HEK293T (cell line): ENCODE results near the gene MATN1.

Source experiments
- CTCF ChIA-PET: fragments of 350-600 bp; formaldehyde crosslinking; extraction: SDS; loops from one replicate; lab custom pipeline; 2021; ENCODE audit warnings: antibody characterized with exemption, inconsistent platforms; lab: Yijun Ruan, JAX
- POLR2A ChIA-PET: fragments of 350-600 bp; formaldehyde crosslinking; extraction: SDS; loops from one replicate; lab custom pipeline; 2020; ENCODE audit warnings: antibody characterized with exemption, inconsistent platforms; lab: Yijun Ruan, JAX
- DNase-seq: peaks from one replicate; pipeline ENCODE4 v3.0.0; 2012; ENCODE audit warnings: mixed read lengths; ENCODE audit errors: extremely low spot score
- ARNT ChIP-seq: fragments of 450-650 bp; IDR thresholded peaks from 2 replicates; pipeline ENCODE4 v1.6.1; 2017; ENCODE audit warnings: mild to moderate bottlenecking
- BHLHE40 ChIP-seq: fragments of 450-650 bp; IDR thresholded peaks from 2 replicates; pipeline ENCODE4 v1.6.1; 2016; ENCODE audit warnings: mild to moderate bottlenecking, moderate library complexity, borderline replicate concordance
- CTBP1 ChIP-seq: fragments of 450-650 bp; IDR thresholded peaks from 2 replicates; pipeline ENCODE4 v1.6.1; 2016; ENCODE audit warnings: borderline replicate concordance
- ELF4 ChIP-seq: fragments of 450-650 bp; IDR thresholded peaks from 2 replicates; pipeline ENCODE4 v1.6.1; 2017; ENCODE audit warnings: antibody characterized with exemption
- FOXA1 ChIP-seq: fragments of 450-650 bp; IDR thresholded peaks from 2 replicates; pipeline ENCODE4 v1.6.1; 2016; ENCODE audit warnings: mild to moderate bottlenecking
- FOXK2 ChIP-seq: fragments of 450-650 bp; IDR thresholded peaks from 2 replicates; pipeline ENCODE4 v1.6.1; 2016; ENCODE audit warnings: mild to moderate bottlenecking
- FOXM1 ChIP-seq: fragments of 450-650 bp; IDR thresholded peaks from 2 replicates; pipeline ENCODE4 v1.6.1; 2017; ENCODE audit warnings: mild to moderate bottlenecking, borderline replicate concordance
- HDGF ChIP-seq: fragments of 450-650 bp; IDR thresholded peaks from 2 replicates; pipeline ENCODE4 v1.6.1; 2017; ENCODE audit warnings: antibody characterized with exemption, borderline replicate concordance
- L3MBTL2 ChIP-seq: fragments of 450-650 bp; conservative IDR thresholded peaks from 2 replicates; pipeline ENCODE4 v1.6.1; 2016; ENCODE audit warnings: mild to moderate bottlenecking
- LEF1 ChIP-seq: fragments of 450-650 bp; IDR thresholded peaks from 2 replicates; pipeline ENCODE4 v1.6.1; 2017; ENCODE audit warnings: mild to moderate bottlenecking, borderline replicate concordance
- NFRKB ChIP-seq: fragments of 450-650 bp; IDR thresholded peaks from 2 replicates; pipeline ENCODE4 v1.6.1; 2016; ENCODE audit warnings: mild to moderate bottlenecking, moderate library complexity
- PKNOX1 ChIP-seq: fragments of 450-650 bp; IDR thresholded peaks from 2 replicates; pipeline ENCODE4 v1.6.1; 2016
- SP1 ChIP-seq: fragments of 450-650 bp; IDR thresholded peaks from 2 replicates; pipeline ENCODE4 v1.6.1; 2017
- SUZ12 ChIP-seq: fragments of 450-650 bp; IDR thresholded peaks from 2 replicates; pipeline ENCODE4 v1.6.1; 2016; ENCODE audit warnings: mild to moderate bottlenecking
- TARDBP ChIP-seq: fragments of 450-650 bp; IDR thresholded peaks from 2 replicates; pipeline ENCODE4 v1.6.1; 2016
- ZNF384 ChIP-seq: fragments of 450-650 bp; IDR thresholded peaks from 2 replicates; pipeline ENCODE4 v1.6.1; 2016

Gene MATN1

DNA sequence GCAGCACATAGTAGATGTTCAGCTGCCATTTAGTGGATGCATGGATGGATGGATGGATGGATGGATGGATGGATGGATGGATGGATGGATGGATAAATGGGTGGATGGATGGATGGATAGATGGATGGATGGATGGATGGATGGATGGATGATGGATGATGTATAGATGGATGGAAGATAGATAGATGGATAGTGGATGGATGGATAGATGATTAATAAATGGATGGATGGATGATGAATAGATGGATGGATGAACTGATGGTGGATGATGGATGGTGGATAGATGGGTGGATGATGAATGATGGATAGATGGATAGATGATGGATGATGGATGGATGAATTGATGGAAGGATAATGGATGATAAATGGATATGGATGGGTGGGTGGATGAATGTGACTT, 20.6 kb downstream of the MATN1 start:
- ChIA-PET CTCF (no interaction called here), POLR2A (no interaction called here)
- TF ChIP-seq FOXA1 = no peak
- no peak for TF ChIP-seq BHLHE40
- TF ChIP-seq PKNOX1 = peak; percentile 23; the same call in 1 of the 2 replicates
- no peak for DNase-seq

DNA sequence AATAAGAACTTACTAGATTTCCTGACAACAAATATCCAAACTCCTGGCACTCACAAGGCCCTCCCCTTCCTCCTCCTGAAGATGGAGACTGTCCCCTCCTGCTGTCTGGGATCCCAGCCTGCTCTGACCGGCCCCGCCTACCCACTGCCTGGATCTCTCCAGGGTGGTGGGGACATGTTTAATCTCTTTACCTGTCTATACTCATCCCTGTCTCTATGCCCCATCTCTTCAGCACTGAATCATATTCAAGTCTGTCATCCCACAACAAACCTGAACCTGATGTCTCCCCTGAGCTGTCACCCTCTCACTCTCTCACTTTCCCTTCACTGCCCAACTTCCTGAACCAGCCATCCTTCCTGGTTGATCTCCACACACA, 22.1 kb downstream of the MATN1 start:
- TF ChIP-seq FOXA1 = no peak
- POLR2A ChIA-PET = no interaction called here
- CTCF ChIA-PET = interaction anchor here (1.2 kb wide), 1 partner anchor 321 kb away, joined by 3 read pairs; no protein-coding TSS in a partner anchor
- DNase-seq = no peak

DNA sequence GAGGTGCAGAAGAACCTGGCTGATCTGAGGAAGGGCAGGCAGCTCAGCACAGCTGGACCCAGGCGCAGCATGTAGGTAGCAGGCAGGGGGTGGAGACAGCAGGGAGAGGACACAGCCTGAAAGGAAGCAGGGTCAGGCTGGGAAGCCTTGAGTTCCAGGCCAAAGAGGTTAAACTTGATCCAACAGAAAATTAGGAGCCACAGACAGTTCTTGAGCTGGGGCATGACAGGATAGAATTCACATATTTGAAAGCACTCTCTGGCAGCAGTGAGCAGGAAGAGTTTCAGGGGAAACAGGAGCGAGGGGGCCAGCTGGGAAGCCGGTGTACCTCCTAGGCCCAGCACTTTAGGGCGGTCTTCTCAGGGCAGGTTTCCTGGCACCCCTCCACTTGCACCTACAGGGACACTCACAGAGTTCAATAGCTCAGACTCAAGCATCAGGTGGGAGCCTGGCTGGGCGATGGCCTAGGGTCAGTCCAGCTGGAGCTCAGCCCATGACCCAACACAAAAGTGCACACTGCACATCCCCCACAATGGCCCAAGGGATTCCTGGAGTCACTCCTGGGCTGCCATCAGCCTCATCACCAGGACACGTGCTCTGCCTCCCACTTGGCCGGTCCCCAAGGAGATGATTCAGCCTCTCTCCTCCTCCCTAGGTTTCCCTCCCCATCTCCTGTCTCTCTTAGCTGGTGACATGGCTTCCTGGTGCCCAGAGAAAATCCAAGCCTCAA, 22.7 kb downstream of the MATN1 start:
- CTCF ChIA-PET = interaction anchor here (1.2 kb wide), 1 partner anchor 320 kb away, joined by 3 read pairs; no protein-coding TSS in a partner anchor
- no peak for DNase-seq
- POLR2A ChIA-PET = no interaction called here
- TF ChIP-seq TARDBP (no peak), PKNOX1 (no peak), LEF1 (no peak), BHLHE40 (no peak), L3MBTL2 (no peak), ELF4 (no peak), FOXA1 (no peak), SP1 (no peak), ZNF384 (no peak), CTBP1 (no peak)

GRCh38 chr1:30699762-30700161, 23.6 kb downstream of the MATN1 start:
- CTCF ChIA-PET = no interaction called here
- no peak for DNase-seq
- POLR2A ChIA-PET = no interaction called here
- TF ChIP-seq NFRKB (no peak), ELF4 (no peak), ZNF384 (no peak), L3MBTL2 (no peak), TARDBP (no peak), FOXA1 (no peak)

DNA sequence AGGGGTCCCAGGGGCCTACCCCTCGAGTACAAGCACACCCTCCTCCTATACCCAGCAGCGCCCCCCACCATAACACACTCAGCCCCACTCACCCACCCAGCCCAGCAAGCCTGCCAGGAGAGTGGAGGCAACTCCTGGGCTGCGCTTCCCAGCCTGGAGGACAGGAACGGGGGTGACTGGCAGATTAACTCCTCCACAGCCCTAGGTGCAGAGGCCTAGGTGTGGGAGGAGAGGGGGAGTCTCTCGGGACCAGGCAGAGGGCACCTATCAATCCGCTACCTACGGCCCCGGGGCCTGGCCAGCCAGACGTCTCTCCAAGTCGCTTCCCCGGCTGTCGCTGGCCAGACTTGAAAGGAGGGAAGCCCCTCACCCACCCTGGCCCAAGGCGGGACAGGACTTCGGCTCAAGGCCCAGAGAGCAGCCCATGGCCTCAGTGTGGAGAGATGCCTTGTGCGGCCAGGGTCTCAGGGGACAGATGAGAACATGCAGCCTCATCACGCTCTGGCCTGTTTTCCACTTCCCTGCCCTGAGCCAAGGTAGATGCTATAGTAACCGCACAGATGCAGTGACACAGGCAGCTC, 24.9 kb downstream of the MATN1 start:
- ChIA-PET CTCF (no interaction called here), POLR2A (interaction anchor here (1.6 kb wide), 1 partner anchor 318 kb away, joined by 3 read pairs; no protein-coding TSS in a partner anchor)
- TF ChIP-seq TARDBP = no peak
- no peak for TF ChIP-seq L3MBTL2
- TF ChIP-seq FOXK2 = no peak

DNA sequence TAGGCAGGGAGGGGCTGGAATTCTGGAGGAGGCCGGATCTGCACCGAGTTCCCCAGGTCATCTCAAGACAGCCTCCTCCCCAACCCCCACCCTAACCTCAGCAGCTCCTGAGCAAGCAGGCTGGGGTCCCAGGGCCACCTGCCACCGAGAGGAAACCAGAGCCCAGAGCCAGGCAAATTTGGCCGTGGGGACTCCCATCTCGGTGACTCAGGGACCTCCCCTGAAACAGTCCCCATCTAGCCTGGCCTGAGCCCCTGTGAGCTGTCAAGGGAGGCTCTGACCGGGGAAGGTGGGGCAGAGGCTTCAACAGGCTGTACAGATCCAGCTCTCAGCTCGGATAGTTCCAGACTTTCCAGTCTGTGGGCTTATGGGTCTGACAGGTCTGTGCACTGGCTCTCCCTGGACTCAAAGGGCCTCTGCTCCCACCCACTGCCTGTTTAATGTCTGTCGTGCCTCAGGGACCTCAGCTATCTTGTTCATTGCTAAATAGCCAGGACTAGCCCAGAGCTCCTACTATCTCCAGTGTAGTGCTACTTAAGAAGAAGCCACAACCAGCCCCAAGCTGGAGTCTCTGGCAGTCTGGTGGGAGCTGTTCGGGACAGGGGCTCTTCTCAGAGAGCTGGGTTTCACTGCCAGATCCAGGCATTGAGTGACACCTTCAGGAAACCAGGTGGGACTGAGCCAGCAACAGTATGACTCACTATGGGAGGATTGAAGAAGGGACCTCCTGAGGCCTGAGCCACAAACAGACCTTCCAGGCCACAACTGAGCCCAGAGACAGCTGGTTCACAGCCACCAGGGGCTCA, 25.6 kb downstream of the MATN1 start:
- CTCF ChIA-PET = interaction anchor here (0.6 to 0.7 kb wide), 4 partner anchors 99 to 374 kb away, joined by 3 to 4 read pairs (median 3); no protein-coding TSS in a partner anchor
- POLR2A ChIA-PET = interaction anchor here (1.6 kb wide), 1 partner anchor 318 kb away, joined by 3 read pairs; no protein-coding TSS in a partner anchor
- no peak for DNase-seq
- TF ChIP-seq NFRKB (no peak), LEF1 (no peak), PKNOX1 (no peak), ELF4 (no peak), L3MBTL2 (no peak), HDGF (no peak), FOXM1 (no peak), ARNT (no peak), FOXK2 (no peak)

More for the DNA sequence above, 24.9 kb downstream of the MATN1 start:
- DNase-seq = no peak

GRCh38 chr1:30696831-30697230, 26.6 kb downstream of the MATN1 start:
- no peak for DNase-seq
- CTCF ChIA-PET = no interaction called here
- no peak for TF ChIP-seq L3MBTL2
- no peak for TF ChIP-seq FOXK2
- TF ChIP-seq ELF4 = no peak
- no peak for TF ChIP-seq LEF1
- TF ChIP-seq SP1 = no peak
- TF ChIP-seq BHLHE40 = no peak
- no peak for TF ChIP-seq SUZ12
- TF ChIP-seq HDGF = no peak
- POLR2A ChIA-PET = interaction anchor here (1.6 kb wide), 1 partner anchor 317 kb away, joined by 3 read pairs; no protein-coding TSS in a partner anchor
